Limb (tissue), 2 donors: ENCODE measurements around the gene MAP2K5.
A peak's percentile ranks its signal among the peaks of the same experiment; 100 is the strongest.

Experiments used
- DNase-seq, 2 donors: peaks; one replicate each; pipeline ENCODE4 v3.0.0-alpha.2; 2016; ENCODE audit errors: extremely low spot score in 2 of 2

MAP2K5 gene

DNA sequence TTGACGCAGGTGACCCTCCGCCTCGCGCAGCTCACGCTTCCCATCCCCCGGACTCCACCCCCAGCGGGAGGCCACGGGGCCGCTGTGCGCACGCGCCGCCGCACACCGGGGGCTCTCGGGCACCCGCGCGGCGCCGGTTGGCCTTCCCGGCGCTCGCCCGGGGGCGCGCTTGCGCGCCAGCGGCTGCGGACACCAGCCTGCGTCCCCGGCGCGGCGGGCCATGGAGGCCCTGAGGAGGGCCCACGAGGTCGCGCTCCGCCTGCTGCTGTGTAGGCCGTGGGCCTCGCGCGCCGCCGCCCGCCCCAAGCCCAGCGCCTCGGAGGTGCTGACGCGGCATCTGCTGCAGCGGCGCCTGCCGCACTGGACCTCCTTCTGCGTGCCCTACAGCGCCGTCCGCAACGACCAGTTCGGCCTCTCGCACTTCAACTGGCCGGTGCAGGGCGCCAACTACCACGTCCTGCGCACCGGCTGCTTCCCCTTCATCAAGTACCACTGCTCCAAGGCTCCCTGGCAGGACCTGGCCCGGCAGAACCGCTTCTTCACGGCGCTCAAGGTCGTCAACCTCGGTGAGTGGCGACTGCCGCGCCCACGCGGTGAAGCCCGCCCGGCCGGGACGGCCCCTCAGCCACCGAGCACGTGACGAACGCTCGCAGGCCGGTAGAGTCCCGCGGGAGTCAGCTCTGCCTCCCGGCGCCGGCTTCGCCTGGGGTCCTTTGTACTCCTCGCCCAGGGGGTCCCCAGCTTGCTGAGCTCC lies 21.3 kb upstream of the MAP2K5 start, which contains the start of gene C15orf61:
Gene C15orf61 (plus strand): TSS at position 103 of the 754 bp plus-strand sequence. CDS start 118 bp downstream, at position 221.
- DNase-seq, result peak; percentile 80 to 90

DNA sequence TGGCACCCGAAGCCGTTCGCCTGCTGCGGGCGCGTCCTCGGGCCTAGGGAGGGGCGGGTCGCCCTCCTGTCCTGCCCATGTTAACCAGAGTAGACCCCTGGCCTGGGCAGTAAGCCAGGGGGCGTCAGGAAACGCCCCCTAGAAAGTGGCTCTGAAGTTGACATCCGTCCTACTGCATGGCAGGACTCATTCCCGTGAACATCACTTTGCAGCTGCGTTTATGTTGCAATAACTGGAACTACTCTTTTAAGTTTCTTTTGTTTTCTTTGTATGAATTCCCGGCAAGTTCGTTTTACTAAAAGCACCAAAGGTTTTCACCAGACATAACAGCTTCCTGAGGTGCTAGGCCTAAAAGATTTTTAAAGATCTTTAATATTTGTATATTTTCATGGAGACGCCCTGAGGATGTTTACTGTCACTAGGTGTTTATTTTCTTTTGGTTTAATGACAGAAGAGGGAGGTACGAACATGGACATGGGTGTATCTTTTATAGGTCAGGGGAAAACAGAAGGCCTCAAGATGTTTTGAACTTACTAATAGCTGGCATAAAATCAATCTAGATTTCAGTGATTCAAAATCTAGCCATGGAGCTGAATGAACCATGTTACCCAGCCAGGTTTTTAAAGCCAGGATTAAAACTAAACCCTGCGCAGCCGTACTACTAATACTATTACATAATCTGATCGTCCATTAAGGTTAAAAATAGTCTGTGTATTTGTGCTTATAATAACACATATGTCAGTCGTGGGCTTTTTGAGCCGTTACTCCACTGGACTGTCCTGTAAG lies 20.5 kb upstream of the MAP2K5 start:
- peak in 1 of 2 donors; percentile 39 for DNase-seq

DNA sequence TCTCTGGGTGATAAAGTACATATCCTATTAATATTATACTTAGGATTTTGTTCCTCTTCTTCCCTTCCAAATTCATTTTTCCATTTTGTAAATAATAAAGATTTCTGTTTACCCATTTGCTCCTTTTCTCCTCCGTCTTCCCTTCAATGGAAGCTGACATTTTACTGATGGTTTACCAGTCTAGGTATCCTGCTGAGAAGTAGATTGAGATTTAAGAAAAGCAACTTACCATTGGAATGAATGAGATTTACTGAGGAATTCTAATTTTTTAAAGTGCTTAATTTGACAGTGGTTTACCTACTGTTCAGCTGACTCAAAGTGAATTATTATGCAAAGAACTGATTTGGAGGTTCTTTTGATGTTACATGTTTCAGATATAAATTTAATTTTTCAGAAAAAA lies 19.2 kb upstream of the MAP2K5 start:
- DNase-seq, result no peak

DNA sequence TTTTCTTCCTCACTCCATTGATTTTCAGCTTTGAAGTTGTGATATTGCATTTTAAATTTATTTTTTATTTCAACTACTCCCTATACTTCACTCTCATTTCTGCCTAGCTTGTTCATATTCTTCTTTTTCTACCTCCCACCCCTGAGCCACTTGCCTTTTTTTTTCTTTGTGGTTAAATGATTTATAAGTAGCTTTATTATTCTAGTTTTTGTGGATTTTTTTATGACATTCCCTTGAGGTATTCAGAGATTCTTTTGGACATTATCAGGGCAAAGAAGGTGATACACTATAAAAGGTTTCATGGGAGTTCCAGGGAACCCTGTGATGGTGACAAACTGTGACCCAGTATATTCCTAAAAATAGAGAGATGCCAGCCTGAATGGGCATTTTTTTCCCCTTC lies 18.3 kb upstream of the MAP2K5 start:
- no peak for DNase-seq

- no peak for DNase-seq
These were observed 14.0 kb upstream of the MAP2K5 start for GRCh38 chr15:67528513-67528912.

DNA sequence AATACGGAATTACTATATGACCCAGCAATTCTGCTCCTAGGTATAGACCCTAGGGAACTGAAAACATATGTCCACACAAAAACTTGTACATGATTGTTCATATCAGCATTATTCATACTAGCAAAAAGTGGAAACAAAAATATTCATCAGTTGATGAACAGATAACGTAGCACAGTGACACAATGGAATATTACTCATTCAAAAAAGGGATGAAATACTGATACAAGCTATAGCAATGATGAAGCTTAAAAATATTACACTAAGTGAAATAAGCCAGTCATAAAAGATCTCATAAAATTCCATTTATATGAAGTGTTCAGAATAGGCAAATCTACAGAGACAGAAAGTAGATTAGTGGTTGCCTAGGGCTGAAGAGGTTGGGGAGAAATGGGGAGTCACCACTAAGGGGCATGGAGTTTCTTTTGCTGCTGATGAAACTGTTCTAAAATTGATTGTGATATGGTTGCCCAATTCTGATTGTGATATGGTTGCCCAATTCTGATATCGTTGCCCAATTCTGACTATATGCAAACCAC lies 11.1 kb upstream of the MAP2K5 start:
- no peak for DNase-seq

GRCh38 chr15:67533873-67534272 lies 8.6 kb upstream of the MAP2K5 start:
- DNase-seq, result no peak

DNA sequence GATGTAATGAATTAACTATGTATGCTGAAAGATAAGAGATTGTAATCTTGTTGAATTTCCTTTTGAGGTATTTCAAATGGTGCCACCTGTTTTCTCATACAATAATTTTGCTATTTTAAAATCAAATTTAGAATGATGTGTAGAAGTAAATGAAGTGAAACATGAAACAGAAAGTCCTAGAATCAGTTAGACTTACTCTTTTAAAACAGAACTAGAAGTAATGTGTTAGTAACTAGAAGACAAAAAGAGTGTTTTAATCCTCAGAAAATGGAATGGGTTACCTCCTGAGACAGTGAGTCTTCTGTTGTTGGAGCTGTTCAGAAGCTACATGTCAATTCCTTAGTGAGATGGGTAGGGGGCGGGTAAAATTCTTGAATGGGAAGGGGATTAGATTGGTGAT lies 8.1 kb upstream of the MAP2K5 start:
- no peak for DNase-seq

- DNase-seq, result no peak
These were observed 4.7 kb upstream of the MAP2K5 start for GRCh38 chr15:67537771-67538170.

- no peak for DNase-seq
These were observed 830 bp downstream of the MAP2K5 start for GRCh38 chr15:67543348-67543718.

DNA sequence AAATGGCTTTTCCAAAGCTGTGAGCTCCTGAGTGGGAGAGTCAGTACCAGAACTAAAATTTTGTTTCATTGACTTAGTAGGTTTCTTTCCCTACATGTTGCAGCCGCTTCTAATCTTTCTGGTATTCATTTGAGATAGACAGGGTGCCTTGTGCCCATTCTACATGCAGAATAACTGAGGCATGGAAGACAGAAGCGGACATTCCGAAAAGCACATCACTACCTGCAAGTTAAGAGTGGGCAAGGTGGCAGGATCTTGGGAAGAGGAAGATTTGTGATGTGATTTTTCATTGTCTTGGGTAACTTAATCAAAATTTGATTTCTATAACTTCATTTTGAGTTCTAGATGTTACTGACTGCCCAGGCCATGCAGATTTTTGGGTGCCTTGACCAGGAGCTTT lies 2.0 kb downstream of the MAP2K5 start:
- no peak for DNase-seq

GRCh38 chr15:67545864-67546263 lies 3.4 kb downstream of the MAP2K5 start:
- DNase-seq, result no peak

DNA sequence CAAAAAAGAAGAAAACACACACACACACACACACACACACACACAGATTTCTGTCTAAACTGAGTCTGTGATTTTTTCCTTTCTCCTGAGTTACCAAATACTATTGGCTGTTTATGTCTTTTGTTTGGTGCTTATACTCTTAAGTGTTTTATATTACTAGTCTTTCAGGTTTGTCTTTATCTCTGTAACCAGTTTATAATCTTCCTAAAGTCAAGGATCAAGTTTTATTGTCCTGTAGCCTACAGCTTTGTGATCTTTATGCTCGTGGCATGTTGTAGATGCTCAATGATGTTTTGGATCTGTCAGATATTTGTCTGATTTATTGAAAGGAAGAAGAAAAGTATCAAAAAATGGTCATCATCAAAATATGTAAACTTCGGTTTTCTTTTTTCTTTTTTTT lies 4.6 kb downstream of the MAP2K5 start:
- no peak for DNase-seq

DNA sequence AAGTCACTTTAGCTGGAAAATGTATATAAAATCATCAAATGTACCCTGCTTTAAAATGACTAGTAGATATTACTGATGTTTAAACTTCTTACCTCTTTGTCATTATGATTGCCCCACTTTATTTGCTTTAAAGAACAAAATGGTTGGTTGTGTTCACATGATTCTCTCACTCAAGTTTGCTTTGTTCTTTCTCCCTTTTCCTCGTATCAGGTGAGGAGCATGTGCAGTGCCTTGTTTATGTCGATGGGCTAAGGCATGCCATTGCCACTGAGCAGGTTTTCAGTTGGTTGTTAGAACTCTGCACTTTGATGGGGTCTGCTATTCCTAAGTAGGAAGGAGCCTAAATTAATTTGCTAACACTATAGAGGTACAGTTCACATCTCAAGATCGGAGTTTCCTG lies 5.3 kb downstream of the MAP2K5 start:
- DNase-seq, result no peak

DNA sequence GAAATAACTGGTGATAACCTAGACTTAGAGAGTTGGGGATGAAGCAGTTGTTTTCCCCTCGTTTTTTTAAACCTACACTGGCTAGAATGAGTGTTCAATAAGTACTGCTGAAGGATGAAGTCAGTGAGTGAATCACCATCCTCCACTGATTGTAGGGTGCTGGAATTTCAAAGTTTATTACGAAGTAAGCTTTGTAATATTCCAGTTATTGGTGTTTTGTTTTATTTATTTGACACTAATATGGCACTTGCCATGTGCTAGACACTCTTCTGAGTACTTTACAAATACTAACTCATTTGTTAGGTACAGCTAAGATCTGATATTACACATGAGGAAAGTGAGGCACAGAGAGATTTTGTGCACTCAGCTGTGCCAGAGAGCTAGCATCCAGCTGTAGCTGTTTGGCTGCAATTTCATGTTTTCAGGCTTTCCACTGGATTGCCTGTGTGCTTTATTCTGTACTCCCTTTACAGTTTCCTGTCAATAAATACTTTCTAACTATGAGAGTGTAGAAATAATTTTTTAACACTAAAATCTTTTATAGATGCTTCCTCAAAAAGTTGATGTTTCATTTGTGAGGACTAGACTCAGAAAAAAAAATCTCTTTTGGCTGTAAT lies 5.8 kb downstream of the MAP2K5 start:
- no peak for DNase-seq

DNA sequence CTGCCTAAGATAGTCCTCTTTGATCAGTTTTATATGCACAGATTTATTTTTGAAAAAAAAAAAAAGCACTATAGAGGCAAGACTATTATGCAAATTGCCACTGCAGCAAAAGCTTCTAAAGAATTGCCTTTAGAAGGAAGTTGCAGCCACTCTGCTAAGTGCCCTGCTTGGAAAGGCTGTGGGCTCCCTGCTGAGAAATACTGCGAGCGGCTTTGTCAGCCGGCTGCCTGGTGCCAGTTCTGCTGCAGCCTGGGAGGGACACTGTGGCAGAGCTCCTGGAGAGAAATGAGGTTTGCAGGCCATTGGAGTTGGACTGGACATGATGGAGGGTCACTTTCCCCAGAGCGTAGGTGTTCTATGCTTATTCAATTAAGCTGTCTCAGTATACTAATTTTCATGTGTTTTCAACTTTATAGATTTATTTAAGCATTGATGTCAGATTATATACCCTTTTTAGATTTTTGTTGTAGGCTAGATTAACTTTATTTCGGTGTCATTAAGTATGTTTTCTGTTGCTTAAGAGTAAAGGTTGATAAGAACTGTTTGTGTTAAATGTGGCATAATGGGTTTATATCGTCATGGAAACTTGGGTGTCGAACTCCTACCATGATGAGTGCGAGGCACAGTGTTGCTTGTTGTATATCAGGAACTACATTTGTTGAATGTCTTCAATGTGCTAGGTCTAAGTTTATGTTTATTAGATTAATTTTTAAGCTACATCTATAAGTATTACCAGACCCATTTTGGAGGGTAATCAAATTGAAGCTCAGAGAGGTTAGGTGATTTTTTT lies 6.6 kb downstream of the MAP2K5 start:
- peak in 1 of 2 donors; percentile 65 for DNase-seq

DNA sequence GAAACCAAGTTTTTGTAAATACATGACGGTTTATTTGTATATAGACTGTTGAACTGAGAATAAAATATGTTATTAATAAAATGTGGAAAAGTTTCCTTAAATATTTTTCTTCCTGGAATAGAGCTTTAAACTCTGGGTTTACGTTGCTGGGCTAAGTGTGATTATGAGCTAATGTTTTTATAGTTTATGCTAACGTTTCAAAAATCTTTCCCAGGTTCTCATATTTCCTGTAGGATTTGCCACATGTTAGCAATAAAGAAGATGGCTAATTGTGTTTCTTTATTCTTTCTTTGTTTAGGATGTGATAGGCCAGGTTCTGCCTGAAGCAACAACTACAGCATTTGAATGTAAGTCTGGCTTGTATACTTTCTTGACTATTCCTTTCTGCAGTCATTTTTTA lies 7.2 kb downstream of the MAP2K5 start:
- DNase-seq, result no peak

DNA sequence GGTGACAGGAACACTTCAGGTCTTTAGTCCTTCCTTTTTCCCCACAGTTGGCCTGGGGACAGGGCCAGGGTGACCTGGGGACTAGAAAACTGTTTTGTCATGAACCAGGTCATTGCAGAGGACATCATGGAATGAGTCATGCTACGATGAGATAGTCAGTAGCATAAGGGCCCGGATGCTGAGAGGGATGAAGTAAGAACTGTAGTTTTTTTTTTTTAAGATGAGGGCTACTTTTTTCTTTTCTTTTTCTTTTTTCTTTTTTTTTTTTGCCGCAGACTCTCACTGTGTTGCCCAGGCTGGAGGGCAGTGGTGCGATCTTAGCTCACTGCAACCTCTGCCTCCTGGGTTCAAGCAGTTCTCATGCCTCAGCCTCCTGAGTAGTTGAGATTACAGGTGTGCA lies 8.0 kb downstream of the MAP2K5 start:
- DNase-seq, result no peak

DNA sequence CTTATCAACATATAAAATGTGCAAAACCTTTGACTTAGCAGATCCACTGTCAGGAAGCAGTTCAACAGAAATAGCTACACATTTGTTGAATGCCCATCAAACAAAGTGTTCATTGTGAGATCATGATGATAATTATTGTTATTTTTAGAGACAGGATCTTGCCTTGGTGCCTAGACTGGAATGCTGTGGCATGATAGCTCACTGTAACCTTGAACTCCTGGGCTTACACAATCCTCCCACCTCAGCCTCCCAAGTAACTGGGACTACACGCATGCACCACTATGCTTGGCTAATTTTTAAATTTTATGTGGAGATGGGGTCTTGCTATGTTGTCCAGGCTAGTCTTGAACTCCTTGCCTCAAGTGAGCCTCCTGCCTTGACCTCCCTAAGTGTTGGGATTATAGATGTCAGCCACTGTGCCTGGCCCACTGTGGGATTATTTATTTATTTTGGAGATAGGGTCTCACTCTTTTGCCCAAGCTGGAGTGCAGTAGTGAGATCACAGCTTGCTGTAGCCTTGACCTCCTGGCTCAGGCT lies 8.8 kb downstream of the MAP2K5 start:
- DNase-seq, result no peak

- no peak for DNase-seq
These were observed 12.1 kb downstream of the MAP2K5 start for GRCh38 chr15:67554580-67554979.

DNA sequence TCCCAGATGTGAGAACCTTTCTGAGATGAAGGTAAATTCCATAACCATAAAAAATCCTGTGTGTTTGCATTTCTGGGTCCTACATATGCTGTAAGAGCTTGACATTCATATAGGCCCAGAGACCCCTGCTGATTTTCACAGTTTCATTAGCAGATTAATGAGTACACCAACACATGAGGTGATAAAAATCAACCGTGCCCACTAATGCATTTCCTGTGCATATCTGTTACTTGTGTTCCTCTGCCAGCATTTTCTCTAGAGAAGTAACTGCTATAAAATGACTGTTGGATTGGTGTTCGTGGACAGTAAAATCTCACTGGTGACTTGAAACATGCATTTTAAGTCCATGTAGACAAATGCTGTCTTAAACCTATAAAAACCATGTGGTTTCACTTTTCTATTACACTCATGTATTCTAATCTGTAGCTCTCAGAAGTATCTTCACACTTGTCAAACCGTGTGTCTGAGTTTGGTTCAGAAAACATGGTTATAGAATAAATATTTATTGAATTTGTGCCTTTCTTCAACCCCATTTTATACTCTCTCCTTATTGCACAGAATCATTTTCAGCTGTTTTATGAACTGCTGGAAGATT lies 14.6 kb downstream of the MAP2K5 start:
- no peak for DNase-seq
